ENCODE results near the gene PPFIBP2. TPM values are rescaled to one million over a fixed set of nuclear protein-coding genes. Genes with fewer than 3 reads are reported as not detected.

The PPFIBP2 gene
- total and polyA plus RNA-seq, 2 donors (not counting 1 experiment from before 2014, with no cell fraction given) = 22.3 to 175 TPM

DNA sequence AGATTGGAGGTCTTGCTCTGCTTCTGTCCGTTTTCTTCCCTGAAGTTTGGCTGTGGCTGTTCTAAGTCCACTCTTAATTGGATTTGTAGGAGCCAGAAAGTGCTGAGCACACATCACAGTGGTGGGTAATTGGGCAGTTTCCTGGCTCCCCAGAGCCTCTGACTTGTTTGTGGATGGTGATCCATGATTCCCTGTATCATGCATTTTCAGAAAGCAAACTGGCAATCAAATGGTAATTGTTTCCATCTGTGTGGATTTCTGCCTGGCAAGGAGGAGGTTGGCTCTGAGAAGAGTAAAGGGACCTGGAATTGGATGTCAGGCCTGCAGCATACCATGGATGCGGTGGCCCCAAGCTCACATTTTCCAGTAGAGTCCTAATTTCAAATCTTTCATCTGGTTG, 49.5 kb downstream of the PPFIBP2 start:
- WGBS (ENCODE audit: insufficient coverage) = 100% methylated on average over 1 of the region's 2 CpGs
- TF ChIP-seq CTCF (IDR thresholded peaks at IDR 0.05) = no peak
- no peak for TF ChIP-seq EZH2 (IDR thresholded peaks at IDR 0.05; ENCODE audit: borderline replicate concordance, insufficient read depth, low read depth, low read length, poor library complexity, severe bottlenecking)
- no peak overlapping the region for H3K4me2 ChIP-seq (replicated peaks; ENCODE audit: low read depth, low read length, poor library complexity, severe bottlenecking)
- Mint-ChIP-seq H3K4me3 (no peak overlapping the region), H3K27ac (no peak overlapping the region), H3K9me3 (ENCODE audit: insufficient read depth) (peaks cover 4% of the 10 kb centered on the region), H3K27me3 (no peaks in the 10 kb centered on the region), H3K4me1 (peaks cover 7% of the 10 kb centered on the region)
- peaks cover 31% of the 10 kb centered on the region for H3K79me2 ChIP-seq (ENCODE audit: control insufficient read depth, insufficient read depth, low read length)
- H3K27me3 ChIP-seq (replicated peaks in 1 of 4; ENCODE audit: control extremely low read depth in 1 of 4, control insufficient read depth in 3 of 4, insufficient read depth in 4 of 4, low read length in 3 of 4) = peaks cover 0 to 6% (median 0%) of the 10 kb centered on the region in 4 experiments
- peaks cover 0 to 7% (median 5%) of the 10 kb centered on the region in 3 donors for H3K9me3 ChIP-seq (ENCODE audit: control extremely low read depth in 1 of 3, control insufficient read depth in 2 of 3, insufficient read depth in 1 of 3, low read length in 2 of 3)
- H3K27ac ChIP-seq (ENCODE audit: low read length in 2 of 2) = no peak overlapping the region
- H3K36me3 ChIP-seq (replicated peaks in 1 of 2; ENCODE audit: control extremely low read depth in 1 of 2, control insufficient read depth in 1 of 2, extremely low read depth in 1 of 2, insufficient read depth in 2 of 2, low read length in 1 of 2) = peaks cover 0 to 31% of the 10 kb centered on the region in 2 experiments
- no peak overlapping the region for H3K9ac ChIP-seq (ENCODE audit: low read length)
- H2AFZ ChIP-seq (ENCODE audit: insufficient read depth, low read depth, low read length, poor library complexity, severe bottlenecking) = no peak overlapping the region
- ATAC-seq (ENCODE audit: low read depth) (no peak), DNase-seq (no peak)
- peaks cover 0 to 3% of the 10 kb centered on the region in 2 donors for H3K4me1 ChIP-seq (ENCODE audit: control insufficient read depth in 2 of 2, insufficient read depth in 2 of 2, low read length in 2 of 2)
- CTCF ChIA-PET = no interaction called here
- POLR2A ChIA-PET = no interaction called here
- intact Hi-C loops (cut with micrococcal nuclease) = no loop called here
- peaks cover 27% of the 10 kb centered on the region for H4K20me1 ChIP-seq (ENCODE audit: control insufficient read depth, insufficient read depth, low read length, poor library complexity, severe bottlenecking)
- H3K4me3 ChIP-seq (ENCODE audit: control extremely low read depth in 1 of 5, extremely low read depth in 1 of 5, insufficient read depth in 1 of 5, low read depth in 2 of 5, low read length in 4 of 5) = no peak overlapping the region

DNA sequence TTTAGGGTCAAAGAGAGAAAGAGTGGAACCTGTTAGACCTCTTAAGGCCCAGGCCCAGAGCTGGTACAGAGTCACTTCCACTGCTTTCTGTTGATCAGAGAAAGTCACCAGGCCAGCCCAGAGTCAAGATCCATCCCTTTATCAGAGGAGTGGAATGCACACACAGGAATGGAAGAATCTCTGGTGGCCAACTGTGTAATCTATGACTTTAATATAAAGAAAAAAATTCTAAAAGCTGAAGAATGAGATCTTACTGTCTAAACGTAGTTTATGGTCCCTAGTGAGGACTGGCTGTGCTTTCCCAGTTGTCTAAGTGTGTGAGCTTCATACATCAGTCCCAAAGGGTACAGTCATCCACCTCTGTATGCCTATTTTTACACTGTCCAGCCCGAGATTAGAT, 51.0 kb downstream of the PPFIBP2 start:
- no peak overlapping the region for H3K27ac ChIP-seq (ENCODE audit: low read length in 2 of 2)
- peaks cover 0 to 44% of the 10 kb centered on the region in 2 experiments for H3K36me3 ChIP-seq (replicated peaks in 1 of 2; ENCODE audit: control extremely low read depth in 1 of 2, control insufficient read depth in 1 of 2, extremely low read depth in 1 of 2, insufficient read depth in 2 of 2, low read length in 1 of 2)
- peaks cover 17% of the 10 kb centered on the region for H4K20me1 ChIP-seq (ENCODE audit: control insufficient read depth, insufficient read depth, low read length, poor library complexity, severe bottlenecking)
- 71% methylated on average over 1 of the region's 2 CpGs for WGBS (ENCODE audit: insufficient coverage)
- intact Hi-C loops (cut with micrococcal nuclease) = no loop called here
- TF ChIP-seq EZH2 (IDR thresholded peaks at IDR 0.05; ENCODE audit: borderline replicate concordance, insufficient read depth, low read depth, low read length, poor library complexity, severe bottlenecking) (no peak), CTCF (IDR thresholded peaks at IDR 0.05) (no peak)
- no peak for ATAC-seq (ENCODE audit: low read depth)
- H3K4me3 ChIP-seq (ENCODE audit: control extremely low read depth in 1 of 5, extremely low read depth in 1 of 5, insufficient read depth in 1 of 5, low read depth in 2 of 5, low read length in 4 of 5) = no peak overlapping the region
- CTCF ChIA-PET = interaction anchor here (1.2 kb wide), 1 partner anchor 20 kb away, joined by 6 read pairs; no protein-coding TSS in a partner anchor
- H3K4me2 ChIP-seq (replicated peaks; ENCODE audit: low read depth, low read length, poor library complexity, severe bottlenecking) = no peak overlapping the region
- Mint-ChIP-seq H3K4me1 (peaks cover 5% of the 10 kb centered on the region), H3K27ac (no peak overlapping the region), H3K4me3 (no peak overlapping the region), H3K27me3 (no peaks in the 10 kb centered on the region), H3K9me3 (ENCODE audit: insufficient read depth) (peaks cover 4% of the 10 kb centered on the region)
- peaks cover 0 to 10% (median 8%) of the 10 kb centered on the region in 3 donors for H3K9me3 ChIP-seq (ENCODE audit: control extremely low read depth in 1 of 3, control insufficient read depth in 2 of 3, insufficient read depth in 1 of 3, low read length in 2 of 3)
- H3K27me3 ChIP-seq (replicated peaks in 1 of 4; ENCODE audit: control extremely low read depth in 1 of 4, control insufficient read depth in 3 of 4, insufficient read depth in 4 of 4, low read length in 3 of 4) = peaks cover 0 to 7% (median 0%) of the 10 kb centered on the region in 4 experiments
- H3K79me2 ChIP-seq (ENCODE audit: control insufficient read depth, insufficient read depth, low read length) = peaks cover 18% of the 10 kb centered on the region
- no peaks in the 10 kb centered on the region for H3K4me1 ChIP-seq (ENCODE audit: control insufficient read depth in 2 of 2, insufficient read depth in 2 of 2, low read length in 2 of 2)
- no peak overlapping the region for H2AFZ ChIP-seq (ENCODE audit: insufficient read depth, low read depth, low read length, poor library complexity, severe bottlenecking)
- POLR2A ChIA-PET = no interaction called here
- DNase-seq = no peak
- no peak overlapping the region for H3K9ac ChIP-seq (ENCODE audit: low read length)

All from B cell (primary cell).